GM19468 (cell line): ENCODE measurements around the gene OMP.
A peak's percentile ranks its signal among the peaks of the same experiment; 100 is the strongest.
"Not testable (repeated sequence)": the region's sequence is repeated elsewhere in the genome, so short reads cannot be mapped to it uniquely, and the experiment has no call there.

Experiments
- ATAC-seq: cut with Tn5 transposase; IDR thresholded peaks from one replicate; pipeline ENCODE4 v1.9.1; 2021; ENCODE audit warnings: mild to moderate bottlenecking, moderate library complexity, moderate number of reproducible peaks; ENCODE audit not compliant: unreplicated experiment; ENCODE audit errors: extremely low read depth

OMP gene, protein sequence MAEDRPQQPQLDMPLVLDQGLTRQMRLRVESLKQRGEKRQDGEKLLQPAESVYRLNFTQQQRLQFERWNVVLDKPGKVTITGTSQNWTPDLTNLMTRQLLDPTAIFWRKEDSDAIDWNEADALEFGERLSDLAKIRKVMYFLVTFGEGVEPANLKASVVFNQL

DNA sequence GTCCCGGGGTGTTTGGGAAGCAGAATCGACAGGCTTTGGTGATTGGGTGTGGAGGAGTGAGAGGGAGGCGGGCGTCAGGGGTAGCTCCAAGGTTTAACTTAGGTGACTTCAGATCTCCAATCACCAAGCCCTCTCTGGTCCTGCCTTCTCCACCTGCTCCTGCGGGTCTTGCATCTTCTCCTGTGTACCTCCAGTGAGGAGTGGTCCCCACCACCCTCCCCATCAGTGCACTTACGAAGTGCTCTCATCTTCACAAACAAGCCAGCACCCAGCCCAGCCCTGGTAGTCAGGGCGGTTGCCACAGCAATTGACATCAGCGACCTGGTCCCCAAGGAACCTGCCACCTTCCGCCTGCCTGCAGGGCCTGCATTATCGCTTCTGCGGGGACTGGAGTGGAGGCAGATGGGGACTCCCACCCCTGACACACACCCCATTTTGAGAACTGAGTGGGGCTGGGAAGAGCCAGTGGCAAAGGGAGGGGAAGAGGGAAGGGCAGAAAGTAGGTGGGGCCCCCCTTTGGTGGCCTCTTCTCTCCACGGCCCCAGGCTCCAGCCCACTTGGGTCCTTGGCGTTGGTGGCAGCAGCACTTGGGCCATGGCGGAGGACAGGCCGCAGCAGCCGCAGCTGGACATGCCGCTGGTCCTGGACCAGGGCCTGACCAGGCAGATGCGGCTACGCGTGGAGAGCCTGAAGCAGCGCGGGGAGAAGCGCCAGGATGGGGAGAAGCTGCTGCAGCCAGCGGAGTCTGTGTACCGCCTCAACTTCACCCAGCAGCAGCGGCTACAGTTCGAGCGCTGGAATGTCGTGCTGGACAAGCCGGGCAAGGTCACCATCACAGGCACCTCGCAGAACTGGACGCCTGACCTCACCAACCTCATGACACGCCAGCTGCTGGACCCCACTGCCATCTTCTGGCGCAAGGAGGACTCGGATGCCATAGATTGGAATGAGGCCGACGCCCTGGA, at the start of gene OMP:
TSS of gene OMP (plus strand) at position 595 of the 965 bp plus-strand sequence. CDS start at position 595, 0 bp downstream.
- ATAC-seq, result no peak

DNA sequence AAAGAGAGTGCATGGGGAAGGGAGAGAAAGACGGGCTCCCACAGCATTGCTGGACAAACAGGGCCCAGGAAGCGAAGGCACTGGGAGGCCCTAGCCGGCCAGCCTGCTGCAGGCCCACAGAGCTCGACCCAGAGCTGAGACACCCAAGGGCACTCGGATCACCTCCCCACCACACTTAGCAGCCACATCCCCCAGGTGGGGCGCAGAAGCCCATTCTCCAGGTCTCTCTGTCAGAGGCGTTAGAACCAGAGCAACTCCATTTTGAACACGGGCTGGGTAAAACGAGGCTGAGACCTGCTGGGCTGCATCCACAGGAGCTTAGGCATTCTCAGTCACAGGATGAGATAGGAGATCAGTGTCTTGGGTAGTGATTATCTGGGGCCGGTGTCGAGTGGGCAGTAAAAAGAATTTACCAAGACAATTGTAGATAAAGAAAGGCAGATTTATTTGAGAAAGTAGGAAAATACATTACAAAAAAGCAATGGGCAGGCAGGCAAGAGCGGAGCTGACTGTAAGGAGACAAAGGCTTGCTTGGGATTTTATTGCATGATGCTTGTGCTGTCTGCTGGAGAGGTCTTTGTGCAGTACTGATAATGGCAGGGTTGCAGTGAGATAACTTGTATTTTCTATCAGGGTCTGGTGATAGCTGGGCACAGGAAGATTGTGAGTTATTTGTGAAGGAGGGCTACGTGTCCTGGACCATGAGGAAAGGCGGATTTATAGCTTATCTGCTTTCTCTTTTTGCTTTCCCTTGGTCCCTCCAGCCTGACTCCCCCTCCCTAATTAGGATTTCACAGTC, 49.2 kb upstream of the OMP start:
- ATAC-seq, result no peak

DNA sequence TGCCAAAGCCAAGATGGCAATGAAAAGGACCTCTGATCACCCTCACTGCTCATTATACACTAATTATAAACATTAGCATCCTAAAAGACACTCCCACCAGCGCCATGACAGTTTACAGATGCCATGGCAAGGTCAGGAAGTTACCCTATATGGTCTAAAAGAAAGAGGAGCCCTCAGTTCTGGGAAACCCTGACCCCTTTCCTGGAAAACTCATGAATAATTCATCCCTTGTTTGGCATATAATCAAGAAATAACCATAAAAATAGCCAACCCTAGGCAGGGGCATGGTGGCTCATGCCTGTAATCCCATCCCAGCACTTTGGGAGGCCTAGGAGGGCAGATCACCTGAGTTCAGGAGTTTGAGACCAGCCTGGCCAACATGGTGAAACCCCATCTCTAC, 48.6 kb upstream of the OMP start:
- ATAC-seq, result no peak

DNA sequence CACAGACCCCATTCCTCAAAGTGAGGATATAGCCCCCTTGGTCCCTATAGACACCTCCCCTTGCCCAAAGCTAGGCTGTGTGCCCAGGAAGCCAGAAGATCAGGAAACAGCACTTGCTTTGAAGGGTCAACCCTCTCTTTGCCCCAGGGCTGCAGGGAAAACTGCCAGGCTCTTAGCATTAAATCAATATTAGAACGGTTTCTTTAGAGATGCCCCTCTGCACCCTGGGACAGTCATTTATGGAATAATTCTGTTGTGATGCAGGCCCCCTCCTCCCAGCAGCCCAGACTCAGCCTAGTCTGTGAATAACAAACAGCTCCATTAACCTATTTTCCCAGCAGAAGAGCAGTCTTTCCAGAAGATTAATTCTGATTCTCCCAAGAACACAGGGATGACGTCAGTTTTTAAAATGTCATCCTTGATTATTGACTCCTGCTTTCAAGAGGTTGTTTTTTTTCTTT, 47.5 kb upstream of the OMP start:
- ATAC-seq, result no peak

DNA sequence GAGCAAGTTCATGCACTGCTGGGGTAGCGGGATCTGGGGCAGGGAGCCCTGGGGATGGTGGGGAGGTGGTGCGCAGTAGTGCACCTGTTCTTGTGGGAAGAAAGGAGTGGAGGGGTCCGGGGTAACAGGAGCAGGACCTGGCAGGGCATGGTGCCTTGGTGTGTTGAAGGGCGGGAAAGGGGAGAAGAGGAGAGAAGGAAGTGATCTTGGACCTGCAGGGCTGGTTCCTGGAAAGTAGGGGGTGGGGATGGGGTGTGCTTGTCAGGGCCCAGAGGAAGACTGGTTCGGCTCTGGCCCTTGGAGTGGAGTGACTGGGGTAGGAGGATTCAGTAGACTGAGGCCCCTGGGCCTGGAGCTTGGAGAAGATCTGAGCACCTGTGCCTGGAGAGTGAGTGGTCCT, 46.7 kb upstream of the OMP start:
- no peak for ATAC-seq

DNA sequence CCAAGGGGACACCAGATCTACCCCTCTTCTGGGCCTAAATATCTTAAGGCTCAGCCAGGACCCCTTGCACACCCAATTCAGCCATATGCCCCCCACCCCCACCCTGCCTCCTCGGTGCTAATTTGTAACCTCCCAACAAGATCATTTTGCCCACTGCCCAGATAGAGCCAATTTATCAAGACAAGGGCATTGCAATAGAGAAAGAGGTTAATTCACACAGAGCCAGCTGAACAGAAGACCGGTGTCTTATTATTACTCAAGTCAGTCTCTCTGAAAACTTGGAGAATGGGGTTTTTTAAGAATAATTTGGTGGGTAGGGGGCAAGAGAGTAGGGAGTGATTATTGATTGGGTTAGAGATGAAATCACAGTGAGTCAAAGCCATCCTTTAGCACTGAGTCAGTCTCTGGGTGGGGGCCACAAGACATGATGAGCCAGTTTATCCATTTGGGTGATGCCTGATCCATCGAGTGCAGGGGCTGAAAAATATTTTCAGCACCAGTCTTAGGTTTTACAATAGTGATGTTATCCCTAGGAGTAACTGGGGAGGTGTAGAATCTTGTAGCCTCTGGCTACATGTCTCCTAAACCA, 45.7 kb upstream of the OMP start:
- no peak for ATAC-seq

DNA sequence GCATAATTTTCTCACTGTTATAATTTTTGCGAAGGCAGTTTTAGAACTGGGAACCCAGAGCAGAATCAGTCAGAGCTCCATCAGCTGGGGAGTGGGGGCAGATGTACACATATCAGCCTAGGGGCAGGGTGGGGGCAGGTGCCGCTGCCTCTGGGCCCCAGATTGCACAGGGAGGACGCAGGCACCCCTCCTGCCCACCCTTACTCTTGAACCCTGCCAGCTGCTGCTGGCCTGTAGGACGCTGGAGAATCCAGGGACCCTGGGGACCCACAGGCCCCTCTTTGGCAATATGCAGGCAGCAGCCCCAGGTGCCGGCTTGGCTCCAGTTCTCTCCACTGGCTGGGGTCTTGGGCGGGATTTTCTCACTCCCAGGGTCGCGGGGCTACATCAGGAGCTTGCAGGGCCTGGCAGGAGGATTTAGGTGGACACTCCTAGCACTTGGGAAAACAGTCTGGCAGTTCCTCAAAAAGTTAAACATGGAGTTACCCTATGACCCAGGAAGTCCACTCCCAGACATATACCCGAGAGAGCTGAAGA, 44.6 kb upstream of the OMP start:
- no peak for ATAC-seq

DNA sequence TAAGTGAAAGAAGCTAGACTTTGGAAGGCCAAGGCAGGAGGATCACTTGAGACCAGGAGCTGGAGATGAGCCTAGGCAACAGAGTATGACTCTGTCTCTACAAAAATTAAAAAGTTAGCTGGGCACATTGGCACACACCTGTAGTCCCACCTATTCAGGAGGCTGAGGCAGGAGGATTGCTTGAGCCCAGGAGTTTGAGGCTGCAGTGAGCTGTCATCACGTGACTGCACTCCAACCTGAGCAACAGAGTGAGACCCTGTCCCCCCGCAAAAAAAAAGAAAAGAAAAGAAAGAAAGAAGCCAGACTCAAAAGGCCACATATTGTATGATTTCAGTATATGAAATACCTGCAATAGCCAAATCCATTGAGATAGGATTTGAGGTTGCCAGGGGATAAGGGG, 43.7 kb upstream of the OMP start:
- no peak for ATAC-seq

DNA sequence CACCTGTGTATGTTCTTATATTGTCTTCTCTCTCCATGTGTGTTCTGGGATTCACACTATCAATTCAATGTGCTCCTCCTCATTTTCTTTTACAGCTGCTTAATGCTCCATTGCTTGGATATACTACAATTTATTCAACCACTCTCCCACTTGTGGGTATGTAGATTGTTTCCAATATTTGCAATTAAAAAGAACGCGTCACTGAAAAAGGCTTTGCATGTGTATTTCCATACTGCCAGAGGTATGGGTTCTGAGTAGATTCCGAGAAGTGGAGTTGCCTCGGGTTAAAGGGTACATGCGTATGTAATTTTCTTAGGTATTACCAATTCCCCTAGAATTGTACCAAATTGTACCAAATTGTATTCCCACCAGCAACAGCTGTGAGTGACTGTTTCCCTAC, 42.8 kb upstream of the OMP start:
- no peak for ATAC-seq

DNA sequence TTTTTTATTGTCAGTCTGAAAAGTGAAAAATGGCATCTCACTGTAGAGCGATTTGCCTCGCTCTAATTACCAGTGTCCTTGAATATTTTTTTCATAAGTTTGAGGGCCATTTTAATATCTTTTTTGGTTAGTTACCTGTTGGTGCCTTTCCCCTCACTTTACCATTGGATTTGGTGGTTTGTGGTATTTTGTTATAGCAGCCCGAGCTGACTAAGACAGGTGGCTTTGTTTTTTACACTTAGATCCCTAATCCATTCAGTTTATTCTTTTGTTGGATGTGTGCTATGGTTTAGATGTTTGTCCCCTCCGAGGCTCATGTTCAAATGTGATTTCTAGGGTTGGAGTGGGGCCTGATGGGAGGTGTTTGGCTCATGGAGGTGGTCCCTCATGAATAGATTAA, 42.4 kb upstream of the OMP start:
- no peak for ATAC-seq

DNA sequence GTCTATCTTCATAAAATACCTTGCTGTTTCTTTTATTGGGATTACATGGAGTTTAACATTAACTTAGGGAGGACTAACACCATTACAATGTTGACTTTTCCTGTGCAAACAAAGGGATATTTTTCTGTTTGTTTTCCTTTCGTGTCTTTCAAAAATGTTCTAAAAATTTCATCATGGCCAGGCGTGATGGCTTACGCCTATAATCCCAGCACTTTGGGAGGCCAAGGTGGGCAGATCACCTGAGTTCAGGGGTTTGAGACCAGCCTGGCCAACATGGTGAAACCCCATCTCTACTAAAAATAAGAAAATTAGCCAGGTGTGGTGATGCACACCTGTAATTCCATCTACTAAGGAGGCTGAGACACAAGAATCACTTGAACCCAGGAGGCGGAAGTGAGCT, 41.4 kb upstream of the OMP start:
- ATAC-seq, result not testable (repeated sequence)

DNA sequence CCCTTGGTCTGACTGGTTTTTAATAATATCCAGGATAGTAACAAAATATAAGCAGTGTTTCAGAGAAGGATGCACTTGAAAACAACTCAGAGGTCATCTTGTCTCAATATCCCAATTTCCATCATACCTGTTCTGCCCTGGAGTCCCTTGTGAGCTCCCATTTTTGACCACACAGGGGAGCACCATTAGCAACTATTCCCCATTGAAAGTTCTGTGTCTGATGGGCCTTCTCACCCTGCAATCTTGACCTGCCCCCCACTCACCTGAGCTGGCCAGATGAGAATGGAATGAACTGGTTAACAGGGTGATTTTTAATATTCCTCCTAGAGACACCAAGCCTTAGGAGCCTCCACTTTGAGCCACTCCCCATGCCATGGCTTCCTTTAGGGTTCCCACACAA, 39.7 kb upstream of the OMP start:
- ATAC-seq, result no peak

DNA sequence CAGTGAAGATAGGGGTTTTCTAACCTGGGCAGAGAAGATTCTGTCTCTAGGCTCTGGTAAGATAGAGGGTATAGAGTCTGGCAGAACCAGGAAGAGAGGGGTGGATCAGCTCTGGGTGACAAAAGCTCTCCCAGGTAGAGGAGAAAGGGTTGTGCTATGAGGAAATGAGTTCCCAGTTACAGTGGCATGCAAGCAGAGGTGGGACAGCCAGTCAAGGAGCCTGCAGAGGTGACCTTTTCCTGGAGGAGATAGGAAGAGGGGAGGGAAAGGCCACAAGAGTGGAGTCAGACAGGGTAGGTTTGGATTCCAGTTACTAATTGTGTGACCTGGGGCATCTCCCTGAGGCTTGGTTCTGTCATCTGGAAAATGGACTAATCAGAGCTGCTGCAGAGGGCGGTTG, 39.2 kb upstream of the OMP start:
- ATAC-seq, result no peak

DNA sequence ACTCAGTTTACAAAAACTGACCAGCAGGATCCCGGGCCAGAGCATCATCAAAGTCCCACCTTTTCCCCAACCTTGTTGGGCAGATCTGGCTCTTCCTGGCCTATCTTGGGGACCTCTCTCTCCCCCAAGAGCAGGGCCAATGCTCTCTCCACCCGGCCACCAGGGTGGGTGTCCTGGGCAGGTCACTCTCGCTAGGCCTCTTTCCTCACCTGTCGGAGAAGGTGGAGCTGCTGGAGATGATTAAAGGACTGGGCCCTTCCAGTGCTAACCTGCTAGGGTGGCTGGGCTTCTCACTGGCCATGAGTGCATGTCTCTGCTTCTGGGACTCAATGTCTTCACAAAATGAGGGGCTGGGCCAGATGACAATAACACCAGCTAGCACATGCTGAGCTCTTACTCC, 38.8 kb upstream of the OMP start:
- ATAC-seq, result no peak

DNA sequence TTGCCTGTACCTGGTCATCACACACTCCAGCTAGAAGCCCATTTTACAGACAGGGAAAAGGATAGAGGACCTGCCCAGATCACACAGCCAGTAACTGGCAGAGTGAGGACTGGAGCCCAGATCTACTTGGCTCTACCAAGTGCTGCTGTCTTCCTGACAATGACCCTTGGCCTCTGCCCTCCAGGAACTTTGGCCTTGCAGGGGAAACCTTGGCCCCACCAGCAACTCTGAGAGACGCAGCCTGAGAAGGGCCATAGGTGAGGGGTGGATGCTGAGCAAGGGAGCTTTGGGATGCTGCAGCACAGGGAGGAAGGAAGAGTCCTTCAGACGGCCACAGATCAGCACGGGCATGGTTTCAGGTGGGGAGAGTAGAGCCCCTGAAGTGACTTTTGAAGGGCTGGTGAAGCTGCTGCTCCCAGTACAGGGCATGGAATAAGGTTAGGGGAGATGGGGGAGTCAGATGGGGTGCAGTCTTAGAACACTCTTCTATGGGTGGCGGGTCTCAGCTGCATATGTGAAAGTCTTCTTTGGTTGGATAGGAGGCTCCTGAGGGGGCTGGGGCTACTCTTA, 37.9 kb upstream of the OMP start:
- no peak for ATAC-seq

DNA sequence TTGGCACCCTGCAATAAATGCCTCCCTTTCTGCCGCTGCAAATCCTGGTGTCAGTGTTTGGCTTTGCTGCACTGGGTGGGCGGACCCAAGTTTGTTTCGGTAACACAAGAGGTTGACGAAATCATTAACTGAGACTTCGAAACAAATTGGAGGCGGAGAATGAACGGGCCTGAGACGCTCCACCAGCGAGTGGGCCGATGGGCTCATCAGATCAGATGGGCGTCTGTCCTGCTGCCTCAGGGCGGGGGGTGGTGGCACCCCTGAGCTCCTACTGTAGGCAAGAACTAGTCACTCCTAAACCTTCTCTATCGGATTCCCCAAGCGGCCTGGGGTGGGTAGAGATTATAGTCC, 36.8 kb upstream of the OMP start:
- ATAC-seq, result no peak

DNA sequence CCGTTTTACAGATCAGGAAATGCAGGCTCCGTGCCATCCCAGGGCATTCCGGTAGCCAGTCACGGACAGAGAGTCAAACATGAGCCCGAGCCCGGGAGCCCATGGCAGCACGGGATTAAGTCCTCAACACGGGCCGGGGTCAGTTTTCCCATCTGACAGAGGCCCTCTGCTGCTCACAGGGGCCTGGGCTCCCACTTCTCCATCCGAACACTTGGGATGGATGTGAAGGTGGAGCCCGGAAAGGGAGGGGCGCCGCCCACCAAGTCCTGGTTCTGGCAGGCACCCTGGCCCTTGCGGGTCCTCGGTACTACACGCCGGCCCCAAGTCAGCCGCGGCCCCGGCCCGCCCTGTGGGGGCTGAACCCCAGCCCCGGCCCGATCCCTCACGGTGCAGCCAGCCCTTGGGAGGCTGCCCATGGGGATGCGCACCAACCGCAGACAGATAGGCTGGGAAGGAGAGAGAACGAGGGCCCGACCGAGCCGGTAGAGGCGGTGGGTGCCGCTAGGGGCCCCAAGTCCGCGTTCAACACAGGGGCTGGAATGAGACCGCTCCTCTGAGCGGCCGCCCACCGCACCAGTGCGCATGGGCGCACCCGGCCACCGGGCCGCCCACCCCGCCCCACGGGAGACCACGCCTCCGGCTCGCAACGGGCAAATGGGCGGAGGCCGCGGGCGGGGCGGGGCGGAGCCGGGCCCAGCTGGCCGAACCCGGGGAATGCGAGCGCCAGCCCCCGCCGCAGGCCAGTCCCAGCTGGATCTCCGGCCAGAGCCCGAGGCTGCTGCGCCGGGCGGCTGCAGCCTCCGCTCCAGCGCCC, 36.2 kb upstream of the OMP start, which contains the start of gene CAPN5:
TSS of gene CAPN5 (plus strand) at position 743 of the 814 bp plus-strand sequence. CDS start 17,916 bp downstream, outside the sequence.
- peak; percentile 69 for ATAC-seq

DNA sequence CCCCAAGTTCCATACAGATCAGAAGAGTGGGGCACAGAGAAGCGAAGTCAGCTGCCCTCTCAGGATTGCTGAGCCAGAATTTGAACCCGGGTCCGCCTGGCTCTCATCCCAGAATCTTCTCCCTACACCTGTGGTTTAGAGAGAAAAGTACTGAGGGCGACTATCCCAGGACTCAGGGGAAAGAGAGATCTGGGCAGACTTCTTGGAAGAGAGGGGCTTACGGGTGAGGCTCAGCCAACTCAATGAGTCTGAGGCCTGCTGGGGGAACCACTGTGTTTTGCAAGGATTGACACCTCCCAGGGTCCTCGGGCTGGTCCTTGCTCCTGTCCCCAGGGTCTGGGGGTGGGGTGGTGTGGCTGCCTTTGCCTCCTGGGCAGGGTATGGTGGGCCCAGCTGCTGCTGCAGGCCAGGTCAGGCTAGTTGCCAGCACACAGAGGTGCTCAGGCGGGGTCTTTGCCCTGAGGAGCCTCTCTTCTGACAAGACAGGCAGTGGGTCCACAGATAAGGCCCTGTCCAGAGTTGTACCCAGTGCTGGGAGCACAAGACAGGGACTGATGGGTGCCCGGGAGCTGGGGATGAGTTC, 34.7 kb upstream of the OMP start:
- ATAC-seq, result no peak
